Heart left ventricle (tissue), 13 donors: ENCODE data around the gene ZFP28.

Source experiments
- CTCF ChIP-seq, 12 donors: fragments of 200-600 bp; sonication (generic) in 4 of 12; IDR thresholded peaks; one replicate each; pipeline versions ENCODE4 v1.5.0 to v1.8.0; 2018 to 2022; ENCODE audit warnings: antibody characterized with exemption in 12 of 12, mild to moderate bottlenecking in 5 of 12
- POLR2A ChIP-seq, 2 donors: fragments of 450-650 bp; IDR thresholded peaks; one replicate each; pipeline ENCODE4 v1.6.1; 2017; ENCODE audit warnings: antibody characterized with exemption in 2 of 2, mild to moderate bottlenecking in 2 of 2, moderate library complexity in 2 of 2
- donor health status: ischemic (EF 13 %, LVEDD 7.1; RV severe dilation, severe dysfunction).
- donor health status: DM: no; HTN: yes; CAD: no.
- donor health status: DM: no; HTN: no; CAD: no.
- donor health status: ischemic (EF 25% LVEDD 6.9; RV normal size, moderate dysfunction).
- donor health status: ischemic (EF 25% LVEDD 5.7; RV mildly dilated, moderate dysfunction).
- donor health status: ischemic (EF 35%, LVEDD 5.7; RV mildly dilated, moderate dysfunction).
- donor health status: nonischemic (EF 11% LVEDD 7.7; RV severe dilation, severe dysfunction).
- donor health status: DM: yes; HTN: yes; CAD: no.
- donor health status: PGD.
- donor health status: ischemic (EF 29% LVEDD 5.4; RV normal size, mild dysfunction).
- donor health status: nonischemic (EF 23%, LVEDD 6.1; RV moderate dilation, normal function).

GRCh38 chr19:56577719-56578602 is 39.2 kb downstream of the ZFP28 start:
- TF ChIP-seq POLR2A (IDR thresholded peaks at IDR 0.05) (no peak), CTCF (IDR thresholded peaks at IDR 0.05) (no peak)
